K562 treated with DMSO at 1 percent for 12 hours (cell line): Measurements from ENCODE around the gene MUC16. TPM values are rescaled to one million over a fixed set of nuclear protein-coding genes. Genes with fewer than 3 reads are reported as not detected.

Source experiments
- total RNA-seq: library from RNA; unstranded; fragments of 300-600 nt; gene quantifications from 2 replicates; pipeline ENCODE4 v1.2.3, GENCODE V29; 2022; ENCODE audit not compliant: insufficient read depth

Gene MUC16
- total RNA-seq, result not detected in 2 replicates

DNA sequence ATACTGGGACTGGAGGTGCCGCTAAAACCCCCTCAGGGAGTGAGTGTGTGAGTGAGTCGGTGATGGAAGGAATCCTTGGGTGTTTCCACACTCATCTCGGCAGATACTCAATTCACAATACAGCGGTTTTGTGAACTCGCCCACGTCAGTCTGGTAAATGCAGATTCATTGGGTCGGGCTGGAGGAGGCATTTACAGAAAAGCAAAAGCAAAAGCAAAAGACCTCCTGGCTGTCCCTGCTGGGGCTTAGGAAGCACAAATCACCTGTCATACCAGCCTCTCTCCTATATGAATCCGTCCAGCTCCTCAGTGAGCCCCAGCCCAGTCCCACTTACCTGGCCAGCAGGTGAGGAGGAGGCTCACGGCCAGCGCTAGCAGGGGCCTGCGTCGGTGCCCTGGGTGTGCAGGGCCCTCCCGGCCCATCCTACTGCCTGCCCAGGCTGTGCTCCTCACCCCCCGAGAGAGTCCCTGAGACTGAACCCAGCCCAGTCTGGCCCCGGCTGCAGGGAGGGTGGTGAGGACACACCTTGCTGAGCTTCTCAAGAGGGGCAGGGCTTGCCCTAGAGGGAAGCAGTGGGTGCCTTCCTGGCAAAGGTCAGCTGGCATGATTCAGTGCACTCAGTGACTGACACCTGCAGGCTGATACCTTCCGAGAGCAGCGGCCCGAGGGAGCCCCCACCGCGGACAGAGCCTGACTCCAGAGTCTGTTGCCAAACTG, at the start of gene MUC16:
Gene MUC16, minus strand, starts transcription at position 475 of the 717 bp plus-strand sequence.

Other genes with a start within 250 kb of the MUC16 start
- gene ZNF558, start 178.1 kb downstream of the MUC16 start, total RNA-seq, result 8.2 and 19.8 TPM in 2 replicates
- gene MBD3L1, start 178.0 kb downstream of the MUC16 start, total RNA-seq, result not detected in 2 replicates
- not detected in 2 replicates for gene OR1M1, start 76.7 kb upstream of the MUC16 start, total RNA-seq
- not detected in 2 replicates for gene OR7G2, start 97.1 kb upstream of the MUC16 start, total RNA-seq
- not detected in 2 replicates for gene OR7G1, start 105.4 kb upstream of the MUC16 start, total RNA-seq
- gene OR7G3, start 116.5 kb upstream of the MUC16 start, total RNA-seq, result not detected in 2 replicates
- 7.0 and 26.1 TPM in 2 replicates for gene ZNF317, start 130.0 kb upstream of the MUC16 start, total RNA-seq
- gene OR7D2, start 168.6 kb upstream of the MUC16 start, total RNA-seq, result 0.40 and 1.1 TPM in 2 replicates
- gene OR7D4, start 209.2 kb upstream of the MUC16 start, total RNA-seq, result not detected in 2 replicates
- gene OR7E24, start 240.5 kb upstream of the MUC16 start, total RNA-seq, result not detected in 2 replicates